Parathyroid adenoma (tissue), 2 donors: Measurements from ENCODE around the gene ZNF524.

Experiments
- H2AFZ ChIP-seq: fragments of 300-600 bp; sonication (generic); one replicate; pipeline ENCODE4 v1.7.0; 2017; ENCODE audit warnings: antibody characterized with exemption, mild to moderate bottlenecking
- H3K27ac ChIP-seq: fragments of 300-600 bp; sonication (generic); one replicate; pipeline ENCODE4 v1.7.0; 2017
- H3K27me3 ChIP-seq: fragments of 300-600 bp; sonication (generic); one replicate; pipeline ENCODE4 v1.7.0; 2017; ENCODE audit warnings: low read length; ENCODE audit not compliant: control insufficient read depth, insufficient read depth
- H3K36me3 ChIP-seq: fragments of 300-600 bp; sonication (generic); one replicate; pipeline ENCODE4 v1.7.0; 2017; ENCODE audit warnings: low read length; ENCODE audit not compliant: control insufficient read depth, insufficient read depth
- H3K4me1 ChIP-seq: fragments of 300-600 bp; sonication (generic); one replicate; pipeline ENCODE4 v1.7.0; 2017; ENCODE audit warnings: control low read depth
- H3K4me2 ChIP-seq: fragments of 300-600 bp; sonication (generic); one replicate; pipeline ENCODE4 v1.7.0; 2017; ENCODE audit warnings: low read length
- H3K4me3 ChIP-seq: fragments of 300-600 bp; sonication (generic); one replicate; pipeline ENCODE4 v1.7.0; 2017; ENCODE audit warnings: low read depth, low read length
- H3K79me2 ChIP-seq: fragments of 300-600 bp; sonication (generic); one replicate; pipeline ENCODE4 v1.7.0; 2017; ENCODE audit warnings: control low read depth
- H3K9ac ChIP-seq: fragments of 300-600 bp; sonication (generic); one replicate; pipeline ENCODE4 v1.7.0; 2017; ENCODE audit warnings: mild to moderate bottlenecking
- H3K9me3 ChIP-seq: fragments of 300-600 bp; sonication (generic); one replicate; pipeline ENCODE4 v1.7.0; 2017; ENCODE audit warnings: low read length; ENCODE audit not compliant: control insufficient read depth
- TF ChIP-seq, protein P1 (sequence below): fragments of 300-600 bp; sonication (generic); IDR thresholded peaks from one replicate; pipeline ENCODE4 v1.7.0; 2017; ENCODE audit warnings: antibody characterized with exemption, mild to moderate bottlenecking
- donor health status: primary hyperparathyroidism.

ZNF524 gene

GRCh38 chr19:55635334-55635717, 35.2 kb downstream of the ZNF524 start:
- Histone ChIP-seq H2AFZ (peak overlapping the region; percentile 88), H3K27me3 (no peaks in the 10 kb centered on the region), H3K27ac (peak overlapping the region; percentile 100), H3K9ac (peak overlapping the region; percentile 100), H3K4me1 (peaks cover 34% of the 10 kb centered on the region), H3K4me3 (peak overlapping the region; percentile 100), H3K4me2 (peak overlapping the region; percentile 89), H3K36me3 (no peaks in the 10 kb centered on the region), H3K9me3 (no peaks in the 10 kb centered on the region), H3K79me2 (peaks cover 32% of the 10 kb centered on the region)
- TF ChIP-seq, protein P1, sequence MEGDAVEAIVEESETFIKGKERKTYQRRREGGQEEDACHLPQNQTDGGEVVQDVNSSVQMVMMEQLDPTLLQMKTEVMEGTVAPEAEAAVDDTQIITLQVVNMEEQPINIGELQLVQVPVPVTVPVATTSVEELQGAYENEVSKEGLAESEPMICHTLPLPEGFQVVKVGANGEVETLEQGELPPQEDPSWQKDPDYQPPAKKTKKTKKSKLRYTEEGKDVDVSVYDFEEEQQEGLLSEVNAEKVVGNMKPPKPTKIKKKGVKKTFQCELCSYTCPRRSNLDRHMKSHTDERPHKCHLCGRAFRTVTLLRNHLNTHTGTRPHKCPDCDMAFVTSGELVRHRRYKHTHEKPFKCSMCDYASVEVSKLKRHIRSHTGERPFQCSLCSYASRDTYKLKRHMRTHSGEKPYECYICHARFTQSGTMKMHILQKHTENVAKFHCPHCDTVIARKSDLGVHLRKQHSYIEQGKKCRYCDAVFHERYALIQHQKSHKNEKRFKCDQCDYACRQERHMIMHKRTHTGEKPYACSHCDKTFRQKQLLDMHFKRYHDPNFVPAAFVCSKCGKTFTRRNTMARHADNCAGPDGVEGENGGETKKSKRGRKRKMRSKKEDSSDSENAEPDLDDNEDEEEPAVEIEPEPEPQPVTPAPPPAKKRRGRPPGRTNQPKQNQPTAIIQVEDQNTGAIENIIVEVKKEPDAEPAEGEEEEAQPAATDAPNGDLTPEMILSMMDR = no peak

DNA sequence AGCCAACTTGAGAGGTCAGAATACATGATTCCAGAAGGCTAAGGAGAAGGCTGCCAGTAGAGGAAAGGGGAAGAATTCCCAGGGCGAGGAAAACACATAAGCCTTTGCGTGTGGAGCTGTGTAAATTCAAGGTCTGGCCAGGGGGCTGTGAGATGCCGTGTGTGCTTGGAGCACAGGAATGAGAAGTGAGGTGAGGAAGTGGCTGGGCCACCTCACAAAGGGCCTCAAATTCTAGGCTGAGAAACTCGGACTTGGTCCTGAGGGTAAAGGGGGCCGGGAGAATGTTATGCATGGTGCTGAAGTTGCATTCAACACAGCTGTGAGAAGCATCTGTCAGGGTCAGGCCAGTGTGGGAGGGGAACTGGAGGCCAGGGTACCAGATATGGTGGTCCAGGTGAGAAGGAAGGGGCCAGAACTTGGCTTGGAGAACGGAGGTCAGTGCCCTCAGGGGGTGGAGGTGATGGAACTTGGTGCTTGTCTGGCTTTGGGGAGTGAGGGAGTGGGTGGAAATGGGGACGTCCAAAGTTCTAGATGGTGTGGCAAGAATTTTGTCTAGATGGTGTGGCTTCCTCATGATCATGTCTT, 35.9 kb downstream of the ZNF524 start:
- Histone ChIP-seq H3K36me3 (no peaks in the 10 kb centered on the region), H2AFZ (no peak overlapping the region), H3K9ac (peak overlapping the region; percentile 100), H3K4me1 (peaks cover 38% of the 10 kb centered on the region), H3K9me3 (no peaks in the 10 kb centered on the region), H3K4me3 (peak overlapping the region; percentile 100), H3K4me2 (peak overlapping the region; percentile 89), H3K79me2 (peaks cover 32% of the 10 kb centered on the region), H3K27me3 (no peaks in the 10 kb centered on the region), H3K27ac (peak overlapping the region; percentile 100)
- TF ChIP-seq, protein P1 = no peak

DNA sequence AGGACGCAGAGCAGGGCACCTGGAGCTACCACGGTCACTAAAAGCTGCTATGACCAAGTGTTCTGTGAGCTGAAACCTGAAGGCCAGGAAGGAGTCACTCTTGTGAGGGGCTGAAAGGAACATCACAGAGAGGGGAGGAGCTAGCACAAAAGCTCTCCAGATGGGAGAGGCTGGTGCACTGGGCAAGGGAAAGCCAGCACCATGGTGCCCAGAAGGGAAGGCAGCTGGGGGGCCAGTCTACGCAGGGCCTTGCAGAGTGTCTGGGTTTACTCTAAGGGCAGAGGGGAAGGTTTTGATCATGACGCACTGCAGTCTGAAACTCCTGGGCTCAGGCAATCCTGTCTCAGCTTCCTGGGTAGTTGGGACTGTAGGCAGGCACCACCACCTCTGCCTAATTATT, 36.6 kb downstream of the ZNF524 start:
- no peak overlapping the region for H3K9ac ChIP-seq
- H3K79me2 ChIP-seq = peaks cover 32% of the 10 kb centered on the region
- H3K4me3 ChIP-seq = peak overlapping the region; percentile 100
- TF ChIP-seq, protein P1 = no peak
- peak overlapping the region; percentile 100 for H3K27ac ChIP-seq
- peaks cover 34% of the 10 kb centered on the region for H3K4me1 ChIP-seq
- no peaks in the 10 kb centered on the region for H3K27me3 ChIP-seq
- H3K36me3 ChIP-seq = no peaks in the 10 kb centered on the region
- no peak overlapping the region for H2AFZ ChIP-seq
- no peaks in the 10 kb centered on the region for H3K9me3 ChIP-seq
- H3K4me2 ChIP-seq = peak overlapping the region; percentile 89

DNA sequence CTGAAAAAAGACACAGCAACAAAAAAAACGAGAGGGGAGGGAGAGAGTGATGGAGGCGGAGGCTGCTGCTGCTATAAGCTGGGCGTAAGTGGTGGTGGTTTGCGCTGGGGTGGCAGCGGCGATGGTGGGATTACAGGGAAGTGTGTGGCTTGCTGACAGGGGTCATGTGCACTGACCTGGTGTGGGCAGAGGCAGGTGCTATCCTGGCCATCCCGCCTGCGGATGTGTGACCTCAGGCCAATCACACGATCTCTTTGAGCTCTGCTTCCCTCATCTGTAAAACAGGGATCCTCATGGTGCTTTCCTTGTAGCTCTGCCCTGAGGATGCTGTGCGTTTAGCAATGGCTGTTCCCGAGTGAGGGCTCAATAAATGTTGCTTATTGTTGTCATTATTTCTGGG, 37.4 kb downstream of the ZNF524 start:
- H3K9ac ChIP-seq = no peak overlapping the region
- peaks cover 34% of the 10 kb centered on the region for H3K4me1 ChIP-seq

More for the DNA sequence above, 37.4 kb downstream of the ZNF524 start:
- TF ChIP-seq, protein P1 = no peak
- no peak overlapping the region for H2AFZ ChIP-seq
- H3K9me3 ChIP-seq = no peaks in the 10 kb centered on the region
- no peaks in the 10 kb centered on the region for H3K36me3 ChIP-seq
- H3K4me3 ChIP-seq = no peak overlapping the region
- H3K27ac ChIP-seq = no peak overlapping the region
- peaks cover 32% of the 10 kb centered on the region for H3K79me2 ChIP-seq
- H3K27me3 ChIP-seq = no peaks in the 10 kb centered on the region
- peak overlapping the region; percentile 32 for H3K4me2 ChIP-seq
